HCT116 (cell line): ENCODE data around the gene AQP5. TPM values are rescaled to one million over a fixed set of nuclear protein-coding genes. Genes with fewer than 3 reads are reported as not detected.

Experiments
- ATAC-seq: fragments of 200-7000 bp; cut with Tn5 transposase; 2 replicates; pipeline ENCODE4 v1.9.1; 2020; ENCODE audit warnings: mild to moderate bottlenecking, moderate library complexity
- BruUV-seq: library from RNA; stranded (reverse); fragments of 400-500 nt; replicated peaks from 2 replicates; lab custom pipeline; 2021; lab: Mats Ljungman, UMichigan
- CTCF ChIA-PET: fragments of 300-600 bp; sonication (Branson Sonifier 250); formaldehyde crosslinking; loops from one replicate; lab custom pipeline; 2021; ENCODE audit warnings: antibody characterized with exemption; lab: Charles Lee
- POLR2A ChIA-PET: fragments of 300-600, 350-600 bp; sonication (Branson Sonifier 250); formaldehyde crosslinking; loops from one replicate; lab custom pipeline; 2021; ENCODE audit warnings: antibody characterized with exemption; lab: Charles Lee
- RAD21 ChIA-PET, 2 experiments: fragments of 300-600 bp; sonication (Branson Sonifier 250); formaldehyde crosslinking; loops; one replicate each; lab custom pipeline; 2023; ENCODE audit warnings: low total read pairs in 2 of 2; ENCODE audit not compliant: uncharacterized antibody in 2 of 2, unreplicated experiment in 2 of 2, low non-redundant PET in 1 of 2; lab: Charles Lee
- DNase-seq: peaks from one replicate; pipeline ENCODE4 v3.0.0-alpha.2; 2010; ENCODE audit warnings: low read depth, low spot score
- H2AFZ ChIP-seq: fragments of 200-600 bp; shearing (Covaris generic), sonication (generic); 2 replicates; pipeline ENCODE4 v1.6.1; 2017; ENCODE audit warnings: low read depth, mixed run types, mixed read lengths, antibody characterized with exemption, low read length; ENCODE audit not compliant: poor library complexity, severe bottlenecking
- H3K27ac ChIP-seq: 2 replicates; pipeline ENCODE4 v1.5.1; 2012; ENCODE audit warnings: low read depth, low read length
- H3K27me3 ChIP-seq: fragments of 200-600 bp; sonication (generic); 2 replicates; pipeline ENCODE4 v1.6.1; 2016; ENCODE audit warnings: mixed run types, low read length, mixed read lengths; ENCODE audit not compliant: insufficient read depth
- H3K36me3 ChIP-seq, 2 experiments: fragments of 200-500 bp in 1 of 2; fragments of 200-600 bp in 1 of 2; sonication (Bioruptor generic) in 1 of 2; sonication (generic) in 1 of 2; 2 replicates each; pipeline versions ENCODE4 v1.5.1 to v1.6.1; 2014 to 2016; ENCODE audit warnings: low read length in 2 of 2, inconsistent platforms in 1 of 2, mixed read lengths in 1 of 2, mixed run types in 1 of 2; ENCODE audit not compliant: insufficient read depth in 2 of 2, control insufficient read depth in 1 of 2
- H3K4me1 ChIP-seq, 2 experiments: fragments of 200-600 bp in 1 of 2; sonication (generic) in 1 of 2; 2 replicates each; pipeline versions ENCODE4 v1.5.1 to v1.6.1; 2012 to 2017; ENCODE audit warnings: low read length in 2 of 2, inconsistent platforms in 1 of 2, mild to moderate bottlenecking in 1 of 2, mixed read lengths in 1 of 2, mixed run types in 1 of 2, moderate library complexity in 1 of 2; ENCODE audit not compliant: insufficient read depth in 2 of 2, control insufficient read depth in 1 of 2
- H3K4me2 ChIP-seq: fragments of 200-600 bp; sonication (generic); 2 replicates; pipeline ENCODE4 v1.6.1; 2017; ENCODE audit warnings: mixed run types, low read length, mixed read lengths
- H3K4me3 ChIP-seq, 2 experiments: fragments of 200-600 bp in 1 of 2; sonication (generic) in 1 of 2; replicated peaks in 1 of 2; 2 replicates each; pipeline ENCODE4 v1.5.1; 2011 to 2016; ENCODE audit warnings: low read length in 2 of 2, control low read depth in 1 of 2, low read depth in 1 of 2, mild to moderate bottlenecking in 1 of 2, mixed read lengths in 1 of 2, mixed run types in 1 of 2
- H3K79me2 ChIP-seq: fragments of 200-600 bp; sonication (generic); 2 replicates; pipeline ENCODE4 v1.6.1; 2017; ENCODE audit warnings: mild to moderate bottlenecking, mixed run types, low read length, moderate library complexity, mixed read lengths; ENCODE audit not compliant: insufficient read depth
- H3K9ac ChIP-seq: fragments of 200-600 bp; sonication (generic); 2 replicates; pipeline ENCODE4 v1.6.1; 2016; ENCODE audit warnings: low read length, mixed read lengths
- H3K9me2 ChIP-seq: fragments of 200-600 bp; sonication (generic), shearing (Covaris generic); 2 replicates; pipeline ENCODE4 v1.6.1; 2017; ENCODE audit warnings: mixed run types, mild to moderate bottlenecking, moderate library complexity; ENCODE audit not compliant: insufficient read depth
- H3K9me3 ChIP-seq, 2 experiments: fragments of 200-500 bp in 1 of 2; fragments of 200-600 bp in 1 of 2; sonication (Bioruptor generic) in 1 of 2; sonication (generic) in 1 of 2; 2 replicates each; pipeline ENCODE4 v1.6.1; 2014 to 2017; ENCODE audit warnings: low read length in 2 of 2, mixed read lengths in 2 of 2, inconsistent platforms in 1 of 2, low read depth in 1 of 2, mild to moderate bottlenecking in 1 of 2, mixed run types in 1 of 2, moderate library complexity in 1 of 2; ENCODE audit not compliant: control insufficient read depth in 1 of 2, insufficient read depth in 1 of 2
- H4K20me1 ChIP-seq: fragments of 200-600 bp; sonication (generic), shearing (Covaris generic); 2 replicates; pipeline ENCODE4 v1.6.1; 2017; ENCODE audit warnings: mixed run types, mild to moderate bottlenecking, moderate library complexity; ENCODE audit not compliant: insufficient read depth
- CEBPB ChIP-seq: IDR thresholded peaks from 2 replicates; pipeline ENCODE4 v1.6.1; 2012; ENCODE audit warnings: low read depth
- ELF1 ChIP-seq: IDR thresholded peaks from 2 replicates; pipeline ENCODE4 v1.6.1; 2012; ENCODE audit warnings: low read depth, borderline replicate concordance
- POLR2A ChIP-seq: IDR thresholded peaks from 2 replicates; pipeline ENCODE4 v1.7.0; 2011; ENCODE audit warnings: borderline replicate concordance; ENCODE audit not compliant: insufficient read depth, insufficient read length; ENCODE audit errors: extremely low read depth
- SP1 ChIP-seq: IDR thresholded peaks from 2 replicates; pipeline ENCODE4 v1.6.1; 2012; ENCODE audit warnings: low read depth
- TCF7L2 ChIP-seq: IDR thresholded peaks from 2 replicates; pipeline ENCODE4 v1.7.0; 2011; ENCODE audit warnings: borderline replicate concordance, inconsistent platforms; ENCODE audit not compliant: insufficient read depth, insufficient read length; ENCODE audit errors: extremely low read depth
- YY1 ChIP-seq: IDR thresholded peaks from 2 replicates; pipeline ENCODE4 v1.6.1; 2011; ENCODE audit warnings: low read length, low read depth, moderate library complexity, mild to moderate bottlenecking; ENCODE audit not compliant: insufficient replicate concordance; ENCODE audit errors: extremely low read depth
- intact Hi-C: fragments of 100-400 bp; cut with micrococcal nuclease; formaldehyde crosslinking; loops from 2 replicates; pipeline ENCODE4 v1.10.0; 2022
- total RNA-seq: library from RNA; stranded (reverse); gene quantifications from one replicate; pipeline ENCODE4 v1.2.1, GENCODE V29; 2021; ENCODE audit not compliant: unreplicated experiment
- TF ChIP-seq, protein P1 (sequence below): IDR thresholded peaks from 2 replicates; pipeline ENCODE4 v1.6.1; 2012; ENCODE audit warnings: low read depth
- TF ChIP-seq, protein P2 (sequence below), 3 experiments: fragments of 200-600 bp in 1 of 3; sonication (generic) in 1 of 3; IDR thresholded peaks in 2 of 3; conservative IDR thresholded peaks in 1 of 3; 2 replicates each; pipeline ENCODE4 v1.5.1; 2012 to 2017; ENCODE audit warnings: low read depth in 2 of 3, low read length in 2 of 3, antibody characterized with exemption in 1 of 3, borderline replicate concordance in 1 of 3, control low read depth in 1 of 3, mild to moderate bottlenecking in 1 of 3, mixed read lengths in 1 of 3, mixed run types in 1 of 3, moderate library complexity in 1 of 3; ENCODE audit not compliant: insufficient read depth in 1 of 3
- TF ChIP-seq, protein P3 (sequence below): IDR thresholded peaks from 2 replicates; pipeline ENCODE4 v1.6.1; 2012

The AQP5 gene
- total RNA-seq, 1 experiment from 2014 or later = not detected

DNA sequence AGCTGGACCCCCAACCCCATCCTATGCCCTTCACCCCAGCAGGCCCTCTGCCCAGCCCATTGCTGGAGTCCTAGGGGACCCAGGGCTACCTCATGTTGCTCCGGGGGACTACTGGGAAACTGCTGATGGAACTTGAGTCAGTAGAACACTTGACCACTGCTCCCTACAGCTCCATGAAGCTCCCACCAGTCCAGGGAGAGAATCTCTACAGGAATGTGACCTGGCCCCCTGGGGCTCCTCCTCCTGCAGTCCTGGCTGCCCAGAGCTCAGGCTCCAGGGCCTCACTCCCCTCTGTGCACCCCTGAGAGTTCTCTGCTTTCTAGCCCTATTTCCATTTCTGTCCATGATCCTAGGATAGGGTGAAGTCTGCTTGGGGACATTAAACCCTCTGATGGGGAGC, 22.0 kb upstream of the AQP5 start:
- POLR2A ChIA-PET = no interaction called here
- Histone ChIP-seq H3K79me2 (no peaks in the 10 kb centered on the region), H3K27ac (no peak overlapping the region), H3K4me2 (no peak overlapping the region), H3K9me3 (no peaks in the 10 kb centered on the region), H3K27me3 (no peaks in the 10 kb centered on the region), H3K36me3 (no peaks in the 10 kb centered on the region), H3K9me2 (no peaks in the 10 kb centered on the region), H3K4me3 (no peak overlapping the region), H2AFZ (no peak overlapping the region), H4K20me1 (no peaks in the 10 kb centered on the region), H3K4me1 (no peaks in the 10 kb centered on the region; a peak in 1 of 4 replicates), H3K9ac (no peak overlapping the region)
- DNase-seq = no peak
- RAD21 ChIA-PET = no interaction called here
- BruUV-seq = no TSS peak
- intact Hi-C loops = no loop called here
- CTCF ChIA-PET = interaction anchor here (0.6 to 0.9 kb wide), 2 partner anchors 26 to 1278 kb away, joined by 3 to 4 read pairs; partner anchors contain the start of gene POU6F1
- TF ChIP-seq POLR2A (no peak), SP1 (no peak), CEBPB (no peak), ELF1 (no peak), TCF7L2 (no peak), YY1 (no peak)
- TF ChIP-seq, protein P1, sequence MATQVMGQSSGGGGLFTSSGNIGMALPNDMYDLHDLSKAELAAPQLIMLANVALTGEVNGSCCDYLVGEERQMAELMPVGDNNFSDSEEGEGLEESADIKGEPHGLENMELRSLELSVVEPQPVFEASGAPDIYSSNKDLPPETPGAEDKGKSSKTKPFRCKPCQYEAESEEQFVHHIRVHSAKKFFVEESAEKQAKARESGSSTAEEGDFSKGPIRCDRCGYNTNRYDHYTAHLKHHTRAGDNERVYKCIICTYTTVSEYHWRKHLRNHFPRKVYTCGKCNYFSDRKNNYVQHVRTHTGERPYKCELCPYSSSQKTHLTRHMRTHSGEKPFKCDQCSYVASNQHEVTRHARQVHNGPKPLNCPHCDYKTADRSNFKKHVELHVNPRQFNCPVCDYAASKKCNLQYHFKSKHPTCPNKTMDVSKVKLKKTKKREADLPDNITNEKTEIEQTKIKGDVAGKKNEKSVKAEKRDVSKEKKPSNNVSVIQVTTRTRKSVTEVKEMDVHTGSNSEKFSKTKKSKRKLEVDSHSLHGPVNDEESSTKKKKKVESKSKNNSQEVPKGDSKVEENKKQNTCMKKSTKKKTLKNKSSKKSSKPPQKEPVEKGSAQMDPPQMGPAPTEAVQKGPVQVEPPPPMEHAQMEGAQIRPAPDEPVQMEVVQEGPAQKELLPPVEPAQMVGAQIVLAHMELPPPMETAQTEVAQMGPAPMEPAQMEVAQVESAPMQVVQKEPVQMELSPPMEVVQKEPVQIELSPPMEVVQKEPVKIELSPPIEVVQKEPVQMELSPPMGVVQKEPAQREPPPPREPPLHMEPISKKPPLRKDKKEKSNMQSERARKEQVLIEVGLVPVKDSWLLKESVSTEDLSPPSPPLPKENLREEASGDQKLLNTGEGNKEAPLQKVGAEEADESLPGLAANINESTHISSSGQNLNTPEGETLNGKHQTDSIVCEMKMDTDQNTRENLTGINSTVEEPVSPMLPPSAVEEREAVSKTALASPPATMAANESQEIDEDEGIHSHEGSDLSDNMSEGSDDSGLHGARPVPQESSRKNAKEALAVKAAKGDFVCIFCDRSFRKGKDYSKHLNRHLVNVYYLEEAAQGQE = no peak
- TF ChIP-seq, protein P2, sequence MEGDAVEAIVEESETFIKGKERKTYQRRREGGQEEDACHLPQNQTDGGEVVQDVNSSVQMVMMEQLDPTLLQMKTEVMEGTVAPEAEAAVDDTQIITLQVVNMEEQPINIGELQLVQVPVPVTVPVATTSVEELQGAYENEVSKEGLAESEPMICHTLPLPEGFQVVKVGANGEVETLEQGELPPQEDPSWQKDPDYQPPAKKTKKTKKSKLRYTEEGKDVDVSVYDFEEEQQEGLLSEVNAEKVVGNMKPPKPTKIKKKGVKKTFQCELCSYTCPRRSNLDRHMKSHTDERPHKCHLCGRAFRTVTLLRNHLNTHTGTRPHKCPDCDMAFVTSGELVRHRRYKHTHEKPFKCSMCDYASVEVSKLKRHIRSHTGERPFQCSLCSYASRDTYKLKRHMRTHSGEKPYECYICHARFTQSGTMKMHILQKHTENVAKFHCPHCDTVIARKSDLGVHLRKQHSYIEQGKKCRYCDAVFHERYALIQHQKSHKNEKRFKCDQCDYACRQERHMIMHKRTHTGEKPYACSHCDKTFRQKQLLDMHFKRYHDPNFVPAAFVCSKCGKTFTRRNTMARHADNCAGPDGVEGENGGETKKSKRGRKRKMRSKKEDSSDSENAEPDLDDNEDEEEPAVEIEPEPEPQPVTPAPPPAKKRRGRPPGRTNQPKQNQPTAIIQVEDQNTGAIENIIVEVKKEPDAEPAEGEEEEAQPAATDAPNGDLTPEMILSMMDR (IDR thresholded peaks at IDR 0.05 in 2 of 3, conservative IDR thresholded peaks at IDR 0.05 in 1 of 3; ENCODE audit: borderline replicate concordance in 1 of 3, insufficient read depth in 1 of 3, low read depth in 2 of 3, low read length in 2 of 3) = no peak
- TF ChIP-seq, protein P3, sequence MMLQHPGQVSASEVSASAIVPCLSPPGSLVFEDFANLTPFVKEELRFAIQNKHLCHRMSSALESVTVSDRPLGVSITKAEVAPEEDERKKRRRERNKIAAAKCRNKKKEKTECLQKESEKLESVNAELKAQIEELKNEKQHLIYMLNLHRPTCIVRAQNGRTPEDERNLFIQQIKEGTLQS = no peak
- no peak for ATAC-seq
